ENCODE measurements around the gene ZBTB9. TPM values are rescaled to one million over a fixed set of nuclear protein-coding genes. Genes with fewer than 3 reads are reported as not detected.

ZBTB9 gene
- polyA plus RNA-seq, 1 of the 3 experiments (the other 2 are of a cell fraction), result 5.7 TPM

DNA sequence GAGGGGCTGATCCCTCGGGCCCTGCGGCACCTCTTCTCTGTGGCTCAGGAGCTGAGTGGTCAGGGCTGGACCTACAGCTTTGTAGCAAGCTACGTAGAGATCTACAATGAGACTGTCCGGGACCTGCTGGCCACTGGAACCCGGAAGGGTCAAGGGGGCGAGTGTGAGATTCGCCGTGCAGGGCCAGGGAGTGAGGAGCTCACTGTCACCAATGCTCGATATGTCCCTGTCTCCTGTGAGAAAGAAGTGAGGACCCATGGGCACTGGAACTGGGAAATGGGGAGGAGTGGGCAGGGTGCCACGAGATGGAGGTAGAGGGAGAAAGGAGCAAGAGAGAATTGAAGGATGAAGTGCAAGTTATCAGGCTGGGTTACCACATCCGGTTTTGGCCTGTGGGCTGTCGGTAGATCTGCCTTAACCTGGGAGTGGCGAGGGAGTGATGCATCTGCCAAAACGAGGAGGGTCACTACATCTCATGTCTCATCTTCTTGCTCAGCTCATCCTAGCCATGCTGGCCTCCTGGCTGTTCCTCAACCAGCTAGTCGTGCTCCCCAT lies 48.9 kb upstream of the ZBTB9 start (continued):
- TF ChIP-seq RAD21 (IDR thresholded peaks at IDR 0.05; ENCODE audit: low read length) (no peak), TEAD4 (IDR thresholded peaks at IDR 0.05; ENCODE audit: borderline replicate concordance, insufficient read depth) (no peak), GATA2 (CRISPR knock-in tag; IDR thresholded peaks at IDR 0.05) (no peak), SIN3A (IDR thresholded peaks at IDR 0.05; ENCODE audit: borderline replicate concordance, low read depth, low read length) (no peak), FOSL2 (IDR thresholded peaks at IDR 0.05; ENCODE audit: borderline replicate concordance, low read depth) (no peak)
- TF ChIP-seq, protein P1, sequence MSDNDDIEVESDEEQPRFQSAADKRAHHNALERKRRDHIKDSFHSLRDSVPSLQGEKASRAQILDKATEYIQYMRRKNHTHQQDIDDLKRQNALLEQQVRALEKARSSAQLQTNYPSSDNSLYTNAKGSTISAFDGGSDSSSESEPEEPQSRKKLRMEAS (IDR thresholded peaks at IDR 0.05; ENCODE audit: low read depth), result no peak

DNA sequence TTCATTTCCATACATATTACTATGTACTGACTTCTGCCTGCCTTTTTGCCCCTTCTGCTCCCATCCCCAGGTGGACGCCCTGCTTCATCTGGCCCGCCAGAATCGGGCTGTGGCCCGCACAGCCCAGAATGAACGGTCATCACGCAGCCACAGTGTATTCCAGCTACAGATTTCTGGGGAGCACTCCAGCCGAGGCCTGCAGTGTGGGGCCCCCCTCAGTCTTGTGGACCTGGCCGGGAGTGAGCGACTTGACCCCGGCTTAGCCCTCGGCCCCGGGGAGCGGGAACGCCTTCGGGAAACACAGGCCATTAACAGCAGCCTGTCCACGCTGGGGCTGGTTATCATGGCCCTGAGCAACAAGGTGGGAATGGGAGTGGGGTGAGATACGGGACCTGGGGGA lies 48.2 kb upstream of the ZBTB9 start:
- H3K4me1 ChIP-seq (ENCODE audit: control insufficient read depth in 1 of 2, insufficient read depth in 2 of 2, low read depth in 1 of 2, low read length in 1 of 2), result peaks cover 0 to 5% of the 10 kb centered on the region in 2 experiments; a peak in 1 of 4 replicates
- no peak overlapping the region for H2AFZ ChIP-seq (ENCODE audit: low read depth)
- H3K4me2 ChIP-seq, result no peak overlapping the region
- H3K36me3 ChIP-seq (replicated peaks in 1 of 2; ENCODE audit: control insufficient read depth in 1 of 2, insufficient read depth in 2 of 2, low read length in 1 of 2), result peaks cover 12 to 34% of the 10 kb centered on the region in 2 experiments
- no peaks in the 10 kb centered on the region for H3K9me2 ChIP-seq
- H3K27ac ChIP-seq (ENCODE audit: low read depth in 2 of 2, low read length in 1 of 2), result no peak overlapping the region
- H3K9ac ChIP-seq, result no peak overlapping the region
- H3K9me3 ChIP-seq, result no peaks in the 10 kb centered on the region
- H3F3A ChIP-seq (replicated peaks; ENCODE audit: insufficient read depth), result peaks cover 39% of the 10 kb centered on the region
- DNase-seq, result no peak
- TF ChIP-seq FOXJ3 (CRISPR knock-in tag; IDR thresholded peaks at IDR 0.05) (no peak), YY1 (IDR thresholded peaks at IDR 0.05; ENCODE audit: low read depth) (no peak), GATA2 (CRISPR knock-in tag; IDR thresholded peaks at IDR 0.05) (no peak), EZH2phosphoT487 (IDR thresholded peaks at IDR 0.05; ENCODE audit: borderline replicate concordance, low read depth) (no peak), POLR2AphosphoS5 (IDR thresholded peaks at IDR 0.05; ENCODE audit: low read depth, low read length) (no peak), ELF1 (IDR thresholded peaks at IDR 0.05) (no peak), CHD2 (IDR thresholded peaks at IDR 0.05; ENCODE audit: low read length, partially characterized antibody) (no peak), EP300 (IDR thresholded peaks at IDR 0.05; ENCODE audit: borderline replicate concordance in 1 of 2, low read depth in 1 of 2, low read length in 1 of 2) (no peak), MXI1 (IDR thresholded peaks at IDR 0.05; ENCODE audit: low read depth, low read length) (no peak), SMC3 (IDR thresholded peaks at IDR 0.05; ENCODE audit: low read depth, low read length) (no peak), MEF2A (IDR thresholded peaks at IDR 0.05; ENCODE audit: borderline replicate concordance, low read depth) (no peak), NRF1 (IDR thresholded peaks at IDR 0.05; ENCODE audit: low read depth, low read length) (no peak), TEAD4 (IDR thresholded peaks at IDR 0.05; ENCODE audit: borderline replicate concordance, insufficient read depth) (no peak)
- TF ChIP-seq, protein P2, sequence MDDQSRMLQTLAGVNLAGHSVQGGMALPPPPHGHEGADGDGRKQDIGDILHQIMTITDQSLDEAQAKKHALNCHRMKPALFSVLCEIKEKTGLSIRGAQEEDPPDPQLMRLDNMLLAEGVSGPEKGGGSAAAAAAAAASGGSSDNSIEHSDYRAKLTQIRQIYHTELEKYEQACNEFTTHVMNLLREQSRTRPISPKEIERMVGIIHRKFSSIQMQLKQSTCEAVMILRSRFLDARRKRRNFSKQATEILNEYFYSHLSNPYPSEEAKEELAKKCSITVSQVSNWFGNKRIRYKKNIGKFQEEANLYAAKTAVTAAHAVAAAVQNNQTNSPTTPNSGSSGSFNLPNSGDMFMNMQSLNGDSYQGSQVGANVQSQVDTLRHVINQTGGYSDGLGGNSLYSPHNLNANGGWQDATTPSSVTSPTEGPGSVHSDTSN (IDR thresholded peaks at IDR 0.05), result no peak
- TF ChIP-seq, protein P3, sequence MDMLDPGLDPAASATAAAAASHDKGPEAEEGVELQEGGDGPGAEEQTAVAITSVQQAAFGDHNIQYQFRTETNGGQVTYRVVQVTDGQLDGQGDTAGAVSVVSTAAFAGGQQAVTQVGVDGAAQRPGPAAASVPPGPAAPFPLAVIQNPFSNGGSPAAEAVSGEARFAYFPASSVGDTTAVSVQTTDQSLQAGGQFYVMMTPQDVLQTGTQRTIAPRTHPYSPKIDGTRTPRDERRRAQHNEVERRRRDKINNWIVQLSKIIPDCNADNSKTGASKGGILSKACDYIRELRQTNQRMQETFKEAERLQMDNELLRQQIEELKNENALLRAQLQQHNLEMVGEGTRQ (IDR thresholded peaks at IDR 0.05; ENCODE audit: borderline replicate concordance, low read depth, low read length), result no peak
- TF ChIP-seq, protein P4, sequence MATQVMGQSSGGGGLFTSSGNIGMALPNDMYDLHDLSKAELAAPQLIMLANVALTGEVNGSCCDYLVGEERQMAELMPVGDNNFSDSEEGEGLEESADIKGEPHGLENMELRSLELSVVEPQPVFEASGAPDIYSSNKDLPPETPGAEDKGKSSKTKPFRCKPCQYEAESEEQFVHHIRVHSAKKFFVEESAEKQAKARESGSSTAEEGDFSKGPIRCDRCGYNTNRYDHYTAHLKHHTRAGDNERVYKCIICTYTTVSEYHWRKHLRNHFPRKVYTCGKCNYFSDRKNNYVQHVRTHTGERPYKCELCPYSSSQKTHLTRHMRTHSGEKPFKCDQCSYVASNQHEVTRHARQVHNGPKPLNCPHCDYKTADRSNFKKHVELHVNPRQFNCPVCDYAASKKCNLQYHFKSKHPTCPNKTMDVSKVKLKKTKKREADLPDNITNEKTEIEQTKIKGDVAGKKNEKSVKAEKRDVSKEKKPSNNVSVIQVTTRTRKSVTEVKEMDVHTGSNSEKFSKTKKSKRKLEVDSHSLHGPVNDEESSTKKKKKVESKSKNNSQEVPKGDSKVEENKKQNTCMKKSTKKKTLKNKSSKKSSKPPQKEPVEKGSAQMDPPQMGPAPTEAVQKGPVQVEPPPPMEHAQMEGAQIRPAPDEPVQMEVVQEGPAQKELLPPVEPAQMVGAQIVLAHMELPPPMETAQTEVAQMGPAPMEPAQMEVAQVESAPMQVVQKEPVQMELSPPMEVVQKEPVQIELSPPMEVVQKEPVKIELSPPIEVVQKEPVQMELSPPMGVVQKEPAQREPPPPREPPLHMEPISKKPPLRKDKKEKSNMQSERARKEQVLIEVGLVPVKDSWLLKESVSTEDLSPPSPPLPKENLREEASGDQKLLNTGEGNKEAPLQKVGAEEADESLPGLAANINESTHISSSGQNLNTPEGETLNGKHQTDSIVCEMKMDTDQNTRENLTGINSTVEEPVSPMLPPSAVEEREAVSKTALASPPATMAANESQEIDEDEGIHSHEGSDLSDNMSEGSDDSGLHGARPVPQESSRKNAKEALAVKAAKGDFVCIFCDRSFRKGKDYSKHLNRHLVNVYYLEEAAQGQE (IDR thresholded peaks at IDR 0.05; ENCODE audit: low read depth, low read length), result no peak
- TF ChIP-seq, protein P5, sequence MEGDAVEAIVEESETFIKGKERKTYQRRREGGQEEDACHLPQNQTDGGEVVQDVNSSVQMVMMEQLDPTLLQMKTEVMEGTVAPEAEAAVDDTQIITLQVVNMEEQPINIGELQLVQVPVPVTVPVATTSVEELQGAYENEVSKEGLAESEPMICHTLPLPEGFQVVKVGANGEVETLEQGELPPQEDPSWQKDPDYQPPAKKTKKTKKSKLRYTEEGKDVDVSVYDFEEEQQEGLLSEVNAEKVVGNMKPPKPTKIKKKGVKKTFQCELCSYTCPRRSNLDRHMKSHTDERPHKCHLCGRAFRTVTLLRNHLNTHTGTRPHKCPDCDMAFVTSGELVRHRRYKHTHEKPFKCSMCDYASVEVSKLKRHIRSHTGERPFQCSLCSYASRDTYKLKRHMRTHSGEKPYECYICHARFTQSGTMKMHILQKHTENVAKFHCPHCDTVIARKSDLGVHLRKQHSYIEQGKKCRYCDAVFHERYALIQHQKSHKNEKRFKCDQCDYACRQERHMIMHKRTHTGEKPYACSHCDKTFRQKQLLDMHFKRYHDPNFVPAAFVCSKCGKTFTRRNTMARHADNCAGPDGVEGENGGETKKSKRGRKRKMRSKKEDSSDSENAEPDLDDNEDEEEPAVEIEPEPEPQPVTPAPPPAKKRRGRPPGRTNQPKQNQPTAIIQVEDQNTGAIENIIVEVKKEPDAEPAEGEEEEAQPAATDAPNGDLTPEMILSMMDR (IDR thresholded peaks at IDR 0.05), result no peak
- TF ChIP-seq, protein P6, sequence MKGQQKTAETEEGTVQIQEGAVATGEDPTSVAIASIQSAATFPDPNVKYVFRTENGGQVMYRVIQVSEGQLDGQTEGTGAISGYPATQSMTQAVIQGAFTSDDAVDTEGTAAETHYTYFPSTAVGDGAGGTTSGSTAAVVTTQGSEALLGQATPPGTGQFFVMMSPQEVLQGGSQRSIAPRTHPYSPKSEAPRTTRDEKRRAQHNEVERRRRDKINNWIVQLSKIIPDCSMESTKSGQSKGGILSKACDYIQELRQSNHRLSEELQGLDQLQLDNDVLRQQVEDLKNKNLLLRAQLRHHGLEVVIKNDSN (IDR thresholded peaks at IDR 0.05; ENCODE audit: borderline replicate concordance, low read depth), result no peak
- peaks cover 26% of the 10 kb centered on the region for H3K79me2 ChIP-seq (ENCODE audit: insufficient read depth)
- POLR2A ChIA-PET, result no interaction called here
- WGBS (ENCODE audit: low lambda C conversion rate), result 97% methylated on average over 11 of the region's 17 CpGs
- CTCF ChIA-PET, result interaction anchor here (1.0 to 2.6 kb wide), 3 partner anchors 9 to 31 kb away, joined by 3 to 8 read pairs (median 6); partner anchors contain the start of gene KIFC1
- H3K4me3 ChIP-seq (ENCODE audit: low read depth in 2 of 2, low read length in 1 of 2), result no peak overlapping the region
- H4K20me1 ChIP-seq (ENCODE audit: insufficient read depth), result no peaks in the 10 kb centered on the region
- H3K27me3 ChIP-seq (ENCODE audit: insufficient read depth), result no peaks in the 10 kb centered on the region
